Fibroblast of lung (primary cell): Measurements from ENCODE around the gene VEGFA. TPM values are rescaled to one million over a fixed set of nuclear protein-coding genes. Genes with fewer than 3 reads are reported as not detected.

Source experiments
- DNase-seq, 2 donors: peaks; one replicate each; pipeline versions ENCODE4 v3.0.0 to v3.0.0-alpha.2; 2010; ENCODE audit warnings: low read depth in 2 of 2
- H2AFZ ChIP-seq: 2 replicates; pipeline ENCODE4 v1.5.1; 2012; ENCODE audit warnings: low read length, control low read depth, inconsistent platforms
- H3K27ac ChIP-seq: 2 replicates; pipeline ENCODE4 v1.5.1; 2011; ENCODE audit warnings: low read length, control low read depth; ENCODE audit not compliant: insufficient read depth
- H3K27me3 ChIP-seq: 2 replicates; pipeline ENCODE4 v1.5.1; 2011; ENCODE audit warnings: mild to moderate bottlenecking, low read length; ENCODE audit not compliant: control insufficient read depth, insufficient read depth
- H3K36me3 ChIP-seq: 2 replicates; pipeline ENCODE4 v1.5.1; 2011; ENCODE audit warnings: low read length; ENCODE audit not compliant: control insufficient read depth, insufficient read depth
- H3K4me1 ChIP-seq: 2 replicates; pipeline ENCODE4 v1.5.1; 2011; ENCODE audit warnings: low read length; ENCODE audit not compliant: control insufficient read depth, insufficient read depth; ENCODE audit errors: extremely low read depth
- H3K4me2 ChIP-seq: 2 replicates; pipeline ENCODE4 v1.5.1; 2011; ENCODE audit warnings: low read length, control low read depth; ENCODE audit not compliant: insufficient read depth; ENCODE audit errors: extremely low read depth
- H3K4me3 ChIP-seq, 4 experiments: fragments of 200-600 bp in 1 of 4; sonication (generic) in 1 of 4; replicated peaks in 1 of 4; 2 replicates each; pipeline ENCODE4 v1.5.1; 2011 to 2016; ENCODE audit warnings: low read length in 4 of 4, low read depth in 3 of 4, mild to moderate bottlenecking in 3 of 4, control low read depth in 2 of 4, inconsistent platforms in 1 of 4, mixed read lengths in 1 of 4; ENCODE audit not compliant: insufficient read depth in 1 of 4; ENCODE audit errors: control extremely low read depth in 1 of 4
- H3K79me2 ChIP-seq: 2 replicates; pipeline ENCODE4 v1.5.1; 2012; ENCODE audit warnings: mild to moderate bottlenecking, low read length, inconsistent platforms; ENCODE audit not compliant: control insufficient read depth, insufficient read depth
- H3K9ac ChIP-seq: 2 replicates; pipeline ENCODE4 v1.5.1; 2011; ENCODE audit warnings: mild to moderate bottlenecking, low read length, control low read depth; ENCODE audit not compliant: insufficient read depth
- H3K9me3 ChIP-seq: 2 replicates; pipeline ENCODE4 v1.5.1; 2012; ENCODE audit warnings: low read depth, low read length; ENCODE audit not compliant: control insufficient read depth, insufficient read depth
- H4K20me1 ChIP-seq: 2 replicates; pipeline ENCODE4 v1.5.1; 2011; ENCODE audit warnings: low read length; ENCODE audit not compliant: control insufficient read depth, insufficient read depth; ENCODE audit errors: extremely low read depth
- EZH2 ChIP-seq: IDR thresholded peaks from 2 replicates; pipeline ENCODE4 v1.5.1; 2012; ENCODE audit warnings: low read length, control low read depth, mild to moderate bottlenecking; ENCODE audit errors: missing control alignments
- polyA plus RNA-seq, 2 donors: library from polyadenylated mRNA; depleted of rRNA in 1 of 2; stranded (reverse) in 1 of 2; unstranded in 1 of 2; fragments of >200 nt; gene quantifications; 2 replicates each; pipeline ENCODE4 v1.2.1, GENCODE V29; 2011 to 2012; ENCODE audit warnings: missing spikeins in 1 of 2
- total RNA-seq: library from RNA; depleted of rRNA; stranded (reverse); fragments of >200 nt; gene quantifications from 2 replicates; pipeline ENCODE4 v1.2.1, GENCODE V29; 2014
- TF ChIP-seq, protein P1 (sequence below), 2 donors: IDR thresholded peaks in 1 of 2; conservative IDR thresholded peaks in 1 of 2; 1 replicate in 1 of 2; 2 replicates in 1 of 2; pipeline ENCODE4 v1.5.1; 2011 to 2012; ENCODE audit warnings: low read length in 2 of 2, control low read depth in 1 of 2, inconsistent platforms in 1 of 2, low read depth in 1 of 2, mild to moderate bottlenecking in 1 of 2

The VEGFA gene
- total and polyA plus RNA-seq, 2 donors (not counting 1 experiment from before 2014, with no cell fraction given): 111 to 150 TPM

DNA sequence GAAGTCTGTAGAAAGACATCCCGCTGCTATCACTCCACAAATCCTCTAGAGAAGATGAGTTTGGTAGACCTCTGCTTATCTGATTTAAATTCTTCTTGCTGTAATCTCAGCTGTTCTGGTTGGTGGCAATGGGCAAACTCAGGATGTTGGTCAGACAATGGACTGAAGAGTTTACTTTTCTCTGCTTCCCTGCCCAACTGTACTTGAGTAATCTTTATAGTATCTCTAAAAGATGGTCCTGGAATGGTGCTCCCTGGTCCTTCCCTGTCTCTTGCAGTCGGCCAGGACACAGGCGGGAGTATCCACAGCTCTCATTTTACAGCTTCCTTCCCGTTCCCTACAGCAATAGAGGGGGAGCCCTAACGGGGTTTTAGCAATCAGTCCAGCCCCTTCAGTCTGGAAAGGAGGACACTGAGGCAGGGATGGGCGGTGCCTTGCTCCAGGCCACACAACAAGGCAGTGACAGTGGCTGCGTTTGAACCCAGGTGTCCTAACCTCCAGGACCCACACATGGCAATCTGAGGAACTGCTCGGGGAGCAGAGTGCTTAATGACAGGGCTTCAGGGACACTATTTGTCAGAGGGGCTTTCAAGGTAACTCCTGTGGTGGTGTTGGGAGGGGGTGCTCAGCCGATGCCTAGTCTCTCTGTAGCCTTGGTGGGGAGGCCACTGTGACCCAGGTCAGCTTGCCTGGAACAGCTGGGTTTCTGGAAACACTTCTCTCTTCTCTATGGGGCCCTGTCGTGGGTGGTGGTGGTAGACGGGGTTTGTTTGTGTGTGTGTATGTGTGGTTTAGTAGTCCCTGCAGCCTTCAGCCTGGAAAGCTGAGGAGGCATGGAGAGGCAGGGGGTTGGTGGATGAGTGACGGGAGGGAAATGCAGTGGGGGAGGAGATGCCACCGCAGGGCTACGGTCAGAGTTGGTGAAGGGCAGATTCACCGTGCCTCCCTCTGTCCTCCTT is 9.5 kb upstream of the VEGFA start:
- H4K20me1 ChIP-seq: no peaks in the 10 kb centered on the region
- TF ChIP-seq, protein P1, sequence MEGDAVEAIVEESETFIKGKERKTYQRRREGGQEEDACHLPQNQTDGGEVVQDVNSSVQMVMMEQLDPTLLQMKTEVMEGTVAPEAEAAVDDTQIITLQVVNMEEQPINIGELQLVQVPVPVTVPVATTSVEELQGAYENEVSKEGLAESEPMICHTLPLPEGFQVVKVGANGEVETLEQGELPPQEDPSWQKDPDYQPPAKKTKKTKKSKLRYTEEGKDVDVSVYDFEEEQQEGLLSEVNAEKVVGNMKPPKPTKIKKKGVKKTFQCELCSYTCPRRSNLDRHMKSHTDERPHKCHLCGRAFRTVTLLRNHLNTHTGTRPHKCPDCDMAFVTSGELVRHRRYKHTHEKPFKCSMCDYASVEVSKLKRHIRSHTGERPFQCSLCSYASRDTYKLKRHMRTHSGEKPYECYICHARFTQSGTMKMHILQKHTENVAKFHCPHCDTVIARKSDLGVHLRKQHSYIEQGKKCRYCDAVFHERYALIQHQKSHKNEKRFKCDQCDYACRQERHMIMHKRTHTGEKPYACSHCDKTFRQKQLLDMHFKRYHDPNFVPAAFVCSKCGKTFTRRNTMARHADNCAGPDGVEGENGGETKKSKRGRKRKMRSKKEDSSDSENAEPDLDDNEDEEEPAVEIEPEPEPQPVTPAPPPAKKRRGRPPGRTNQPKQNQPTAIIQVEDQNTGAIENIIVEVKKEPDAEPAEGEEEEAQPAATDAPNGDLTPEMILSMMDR (conservative IDR thresholded peaks at IDR 0.05 in 1 of 2, IDR thresholded peaks at IDR 0.05 in 1 of 2; ENCODE audit: low read depth in 1 of 2, low read length in 2 of 2): no peak
- no peak for TF ChIP-seq EZH2
- no peaks in the 10 kb centered on the region for H3K4me1 ChIP-seq
- no peak overlapping the region for H2AFZ ChIP-seq
- H3K9me3 ChIP-seq: no peaks in the 10 kb centered on the region
- H3K9ac ChIP-seq: no peak overlapping the region
- H3K27ac ChIP-seq: no peak overlapping the region
- H3K79me2 ChIP-seq: no peaks in the 10 kb centered on the region
- no peak for DNase-seq
- no peak overlapping the region for H3K4me2 ChIP-seq
- no peak overlapping the region for H3K4me3 ChIP-seq
- H3K27me3 ChIP-seq: peaks cover 4% of the 10 kb centered on the region
- no peaks in the 10 kb centered on the region for H3K36me3 ChIP-seq

GRCh38 chr6:43761666-43762409 is 8.2 kb upstream of the VEGFA start:
- Histone ChIP-seq H3K9me3 (no peaks in the 10 kb centered on the region), H3K9ac (no peak overlapping the region), H4K20me1 (no peaks in the 10 kb centered on the region), H3K27me3 (peaks cover 3% of the 10 kb centered on the region), H3K4me3 (no peak overlapping the region), H3K4me1 (no peaks in the 10 kb centered on the region), H2AFZ (no peak overlapping the region), H3K36me3 (no peaks in the 10 kb centered on the region), H3K79me2 (no peaks in the 10 kb centered on the region), H3K4me2 (no peak overlapping the region), H3K27ac (no peak overlapping the region)
- DNase-seq: no peak
- peak; percentile 33 for TF ChIP-seq EZH2
- TF ChIP-seq, protein P1 (conservative IDR thresholded peaks at IDR 0.05 in 1 of 2, IDR thresholded peaks at IDR 0.05 in 1 of 2; ENCODE audit: low read depth in 1 of 2, low read length in 2 of 2): no peak

- DNase-seq: no peak
- no peaks in the 10 kb centered on the region for H3K4me1 ChIP-seq
- no peaks in the 10 kb centered on the region for H3K36me3 ChIP-seq
- H3K9me3 ChIP-seq: no peaks in the 10 kb centered on the region
- no peak overlapping the region for H3K4me3 ChIP-seq
- H4K20me1 ChIP-seq: no peaks in the 10 kb centered on the region
- no peak overlapping the region for H3K4me2 ChIP-seq
- H3K9ac ChIP-seq: no peak overlapping the region
- no peak for TF ChIP-seq EZH2
- TF ChIP-seq, protein P1 (conservative IDR thresholded peaks at IDR 0.05 in 1 of 2, IDR thresholded peaks at IDR 0.05 in 1 of 2; ENCODE audit: low read depth in 1 of 2, low read length in 2 of 2): no peak
- H3K27ac ChIP-seq: no peak overlapping the region
- no peak overlapping the region for H2AFZ ChIP-seq
- H3K27me3 ChIP-seq: peaks cover 3% of the 10 kb centered on the region
- no peaks in the 10 kb centered on the region for H3K79me2 ChIP-seq
These were observed 7.6 kb upstream of the VEGFA start for GRCh38 chr6:43762410-43762768.
